GM18907 (cell line): ENCODE data around the gene HAPSTR1.
A peak's percentile ranks its signal among the peaks of the same experiment; 100 is the strongest.

ENCODE experiments used
- ATAC-seq: cut with Tn5 transposase; IDR thresholded peaks from one replicate; pipeline ENCODE4 v1.9.1; 2021; ENCODE audit warnings: mild to moderate bottlenecking, moderate library complexity; ENCODE audit not compliant: unreplicated experiment

Gene HAPSTR1

DNA sequence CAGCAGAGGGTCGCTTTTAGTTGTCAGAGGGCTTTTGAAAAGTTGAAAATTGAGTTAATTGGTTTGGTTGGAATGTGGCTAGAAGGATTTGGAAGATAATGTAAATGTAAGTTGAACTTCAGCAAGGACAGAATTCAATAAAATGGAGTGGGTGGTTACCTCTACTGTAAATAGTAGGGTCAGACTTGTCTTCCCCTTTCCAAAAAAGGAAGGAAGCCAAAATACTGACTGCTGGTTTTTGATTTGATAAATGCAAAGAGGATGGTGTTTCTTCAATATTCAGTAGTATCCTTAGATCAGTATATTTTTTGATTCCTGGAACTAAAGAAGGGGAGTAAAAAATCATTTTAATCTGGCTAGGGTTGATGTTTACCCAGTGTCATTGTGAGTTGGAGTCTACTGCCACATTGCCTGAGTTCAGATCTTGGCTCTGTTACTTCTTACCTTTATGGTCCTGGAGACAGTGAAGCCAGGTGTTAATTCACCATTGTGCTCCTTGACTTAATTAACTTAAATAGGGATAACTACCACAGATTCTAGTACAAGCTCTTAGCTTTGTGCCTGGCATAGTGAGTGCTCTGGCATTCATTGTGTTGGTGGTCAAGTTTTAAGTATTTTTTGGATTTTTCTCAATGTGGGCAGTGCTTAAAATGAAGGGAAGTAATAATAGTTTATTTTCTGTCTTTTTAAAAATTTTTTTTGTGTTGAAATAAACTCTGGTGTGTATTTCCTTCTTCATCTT lies 4.4 kb downstream of the HAPSTR1 start:
- no peak for ATAC-seq

DNA sequence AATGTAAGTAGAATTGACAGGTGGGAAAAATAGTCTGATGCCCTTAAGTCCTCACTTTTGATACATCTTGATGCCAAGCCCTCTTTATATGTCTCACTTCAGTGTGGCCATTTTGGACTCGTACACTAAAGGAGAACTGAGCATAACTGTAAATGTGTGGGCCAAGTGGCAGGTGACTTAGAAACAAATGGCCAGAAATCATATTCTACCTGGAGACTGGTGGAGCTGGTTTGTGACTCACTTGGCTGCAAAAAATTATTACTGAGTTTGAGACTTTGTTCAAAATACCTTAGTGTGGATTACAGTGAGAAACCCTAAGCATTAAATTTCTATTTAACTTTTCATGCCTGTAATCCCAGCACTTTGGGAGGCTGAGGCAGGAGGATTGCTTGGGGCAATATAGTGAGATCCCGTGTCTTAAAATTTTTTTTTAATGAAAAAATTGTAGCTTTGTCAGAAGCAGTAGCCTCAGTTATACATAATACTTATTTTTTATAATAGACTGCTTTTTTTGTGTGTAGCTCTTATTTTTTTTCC lies 5.0 kb downstream of the HAPSTR1 start:
- no peak for ATAC-seq

DNA sequence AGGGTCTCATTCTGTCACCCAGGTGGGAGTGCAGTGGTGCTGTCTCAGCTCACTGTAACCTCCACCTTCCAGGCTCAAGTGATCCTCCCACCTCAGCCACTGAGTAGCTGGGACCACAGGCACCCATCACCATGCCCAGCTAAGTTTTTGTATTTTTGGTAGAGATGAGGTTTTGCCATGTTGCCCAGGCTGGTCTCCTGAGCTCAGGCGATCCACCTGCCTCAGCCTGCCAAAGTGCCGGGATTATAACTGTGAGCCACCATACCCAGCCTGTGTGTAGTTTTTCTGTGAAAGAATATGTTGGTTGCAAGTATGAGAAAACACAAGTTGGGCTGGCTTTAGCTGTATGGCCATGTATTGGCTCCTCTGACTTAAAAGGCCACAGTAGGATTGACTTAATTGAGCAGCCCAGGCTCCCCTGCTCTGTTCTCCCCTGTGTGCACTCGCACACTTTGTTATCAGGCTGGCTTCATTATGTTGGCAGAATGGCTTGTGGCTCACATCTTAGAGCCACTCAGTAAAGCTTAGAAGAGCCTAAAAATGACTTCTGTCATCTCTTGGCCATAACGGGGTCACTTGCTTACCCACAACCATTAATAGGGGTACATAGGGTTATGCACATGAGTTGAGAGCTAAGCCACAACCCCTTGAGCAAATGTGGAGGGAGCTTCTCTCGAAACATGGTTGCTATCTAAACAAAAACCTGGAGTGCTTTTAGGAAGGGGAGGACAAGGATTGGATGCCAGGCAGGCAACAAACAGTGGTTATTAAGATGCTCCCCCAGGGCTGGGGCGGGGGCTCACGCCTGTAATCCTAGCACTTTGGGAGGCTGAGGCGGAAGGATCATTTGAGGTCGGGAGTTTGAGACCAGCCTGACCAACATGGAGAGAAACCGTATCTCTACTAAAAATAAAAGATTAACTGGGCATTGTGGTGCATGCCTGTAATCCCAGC lies 6.1 kb downstream of the HAPSTR1 start:
- no peak for ATAC-seq

DNA sequence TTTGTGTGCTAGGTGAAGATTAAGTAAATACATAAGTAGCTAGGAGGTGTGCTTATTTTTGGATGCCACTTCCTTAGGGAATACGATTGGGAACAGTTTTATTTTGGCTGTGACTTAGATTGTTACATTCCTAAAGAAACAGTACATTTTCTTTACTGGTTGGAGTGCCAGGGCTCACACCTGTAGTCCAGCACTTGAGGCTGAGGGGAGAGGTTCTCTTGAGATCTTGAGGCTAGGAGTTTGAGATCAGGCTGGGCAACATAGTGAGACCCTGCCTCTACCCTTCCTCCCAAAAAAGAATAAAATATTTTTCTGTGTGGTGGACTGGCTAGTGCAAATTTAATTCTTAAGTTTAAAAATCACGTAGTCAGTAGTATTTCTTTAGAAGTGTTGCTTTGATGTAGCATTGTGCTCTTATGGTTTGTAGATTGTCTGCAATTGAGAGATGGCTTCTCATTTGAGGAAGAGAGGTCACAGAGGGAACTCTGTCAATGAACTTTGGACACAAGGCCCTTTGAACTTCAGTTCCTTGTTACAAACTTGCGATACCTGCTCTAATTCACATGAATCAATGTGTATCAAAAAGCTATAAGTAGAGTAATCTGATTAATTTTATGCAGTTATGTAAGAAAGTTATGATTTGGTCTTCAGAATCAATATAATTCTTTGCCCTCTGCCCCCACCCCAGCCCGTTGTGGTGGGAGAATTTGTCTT lies 7.1 kb downstream of the HAPSTR1 start:
- ATAC-seq = no peak

DNA sequence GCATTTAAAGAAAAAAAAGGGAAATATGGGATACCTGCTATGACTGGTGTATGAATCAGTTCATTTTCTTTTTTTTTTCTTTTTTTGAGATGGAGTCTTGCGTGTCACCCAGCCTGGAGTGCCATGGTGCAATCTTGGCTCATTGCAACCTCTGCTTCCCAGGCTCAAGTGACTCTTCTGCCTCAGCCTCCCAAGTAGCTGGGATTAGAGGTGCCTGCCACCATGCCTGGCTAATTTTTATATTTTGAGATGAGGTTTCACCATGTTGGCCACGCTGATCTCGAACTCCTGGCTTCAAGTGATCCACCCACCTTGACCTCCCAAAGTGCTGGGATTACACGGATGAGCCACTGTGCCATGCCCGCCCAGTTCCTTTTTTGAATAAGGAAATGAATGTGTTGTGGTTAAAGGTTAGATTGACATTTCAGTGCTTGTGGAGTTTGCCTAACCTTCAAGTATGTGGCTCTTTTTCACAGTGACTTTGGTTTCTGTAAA lies 7.7 kb downstream of the HAPSTR1 start:
- ATAC-seq = peak; percentile 56

DNA sequence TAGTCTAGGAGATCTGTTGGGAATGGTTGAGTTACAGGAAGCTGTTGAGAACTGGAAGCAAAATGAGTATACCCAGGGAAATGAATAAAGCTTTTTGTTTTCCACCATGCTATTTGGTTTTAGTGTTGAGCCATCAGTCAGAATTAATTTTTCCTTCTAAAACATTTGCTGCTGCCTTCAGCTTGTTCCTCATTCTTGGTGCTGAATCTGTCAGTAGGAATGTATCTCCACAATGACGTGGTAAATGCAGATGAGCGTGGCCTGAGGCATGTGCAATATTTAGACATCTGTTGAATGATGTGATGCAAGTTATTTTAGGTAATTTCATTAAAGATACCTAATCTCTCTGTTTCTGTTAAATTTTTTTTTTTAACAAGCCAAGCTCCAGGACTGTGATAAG lies 10.9 kb downstream of the HAPSTR1 start:
- ATAC-seq = no peak

DNA sequence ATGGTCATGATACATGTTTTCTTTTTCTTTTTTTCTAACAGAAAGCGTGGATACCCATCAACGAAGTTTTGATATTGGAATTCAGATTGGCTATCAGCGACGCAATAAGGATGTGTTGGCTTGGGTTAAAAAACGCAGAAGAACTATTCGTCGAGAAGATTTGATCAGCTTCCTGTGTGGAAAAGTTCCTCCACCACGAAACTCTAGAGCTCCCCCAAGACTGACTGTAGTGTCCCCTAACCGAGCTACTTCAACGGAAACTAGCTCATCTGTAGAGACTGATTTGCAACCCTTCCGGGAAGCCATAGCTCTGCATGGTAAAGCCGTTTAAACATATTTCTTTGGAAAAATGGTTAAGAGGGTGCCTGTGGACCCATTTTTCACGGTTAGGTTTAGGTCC lies 11.5 kb downstream of the HAPSTR1 start:
- no peak for ATAC-seq

DNA sequence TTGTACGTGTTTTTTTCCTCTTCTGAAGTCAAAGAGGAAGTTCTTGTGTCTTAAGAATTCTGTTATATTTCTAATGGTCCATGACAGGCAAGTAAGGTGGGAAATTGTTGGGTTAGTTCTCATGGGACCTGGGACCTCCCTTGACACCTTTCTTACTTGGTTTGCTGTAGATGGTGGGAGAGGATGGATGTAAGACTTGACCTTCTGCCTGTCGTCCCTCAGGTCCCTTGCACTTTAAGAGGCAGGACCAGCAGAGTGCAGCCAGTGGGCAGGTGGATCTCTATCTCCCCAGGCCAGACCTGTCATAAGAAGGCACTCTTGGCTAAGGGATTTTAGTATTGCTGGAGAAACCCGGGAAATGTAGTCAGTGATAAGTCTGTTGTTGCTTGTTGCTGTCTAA lies 12.1 kb downstream of the HAPSTR1 start:
- ATAC-seq = no peak

DNA sequence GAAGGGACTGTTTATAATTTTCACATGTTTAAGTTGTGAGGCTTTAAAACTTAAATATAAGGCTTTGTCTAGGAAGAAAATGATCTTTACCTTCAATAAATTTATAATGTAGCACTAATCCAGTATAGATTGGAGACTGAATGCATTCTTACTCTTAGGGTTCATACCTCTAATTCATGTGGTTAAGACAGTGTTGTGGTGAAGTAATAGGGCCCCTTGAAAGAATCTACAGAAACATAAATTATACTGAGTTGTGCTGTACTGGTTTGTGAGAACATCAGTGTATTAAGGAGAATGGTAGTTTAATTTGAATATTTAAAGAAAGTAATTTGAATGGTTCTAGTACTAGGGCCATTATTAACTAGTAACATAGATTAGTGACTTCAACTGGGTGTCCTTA lies 13.7 kb downstream of the HAPSTR1 start:
- no peak for ATAC-seq

DNA sequence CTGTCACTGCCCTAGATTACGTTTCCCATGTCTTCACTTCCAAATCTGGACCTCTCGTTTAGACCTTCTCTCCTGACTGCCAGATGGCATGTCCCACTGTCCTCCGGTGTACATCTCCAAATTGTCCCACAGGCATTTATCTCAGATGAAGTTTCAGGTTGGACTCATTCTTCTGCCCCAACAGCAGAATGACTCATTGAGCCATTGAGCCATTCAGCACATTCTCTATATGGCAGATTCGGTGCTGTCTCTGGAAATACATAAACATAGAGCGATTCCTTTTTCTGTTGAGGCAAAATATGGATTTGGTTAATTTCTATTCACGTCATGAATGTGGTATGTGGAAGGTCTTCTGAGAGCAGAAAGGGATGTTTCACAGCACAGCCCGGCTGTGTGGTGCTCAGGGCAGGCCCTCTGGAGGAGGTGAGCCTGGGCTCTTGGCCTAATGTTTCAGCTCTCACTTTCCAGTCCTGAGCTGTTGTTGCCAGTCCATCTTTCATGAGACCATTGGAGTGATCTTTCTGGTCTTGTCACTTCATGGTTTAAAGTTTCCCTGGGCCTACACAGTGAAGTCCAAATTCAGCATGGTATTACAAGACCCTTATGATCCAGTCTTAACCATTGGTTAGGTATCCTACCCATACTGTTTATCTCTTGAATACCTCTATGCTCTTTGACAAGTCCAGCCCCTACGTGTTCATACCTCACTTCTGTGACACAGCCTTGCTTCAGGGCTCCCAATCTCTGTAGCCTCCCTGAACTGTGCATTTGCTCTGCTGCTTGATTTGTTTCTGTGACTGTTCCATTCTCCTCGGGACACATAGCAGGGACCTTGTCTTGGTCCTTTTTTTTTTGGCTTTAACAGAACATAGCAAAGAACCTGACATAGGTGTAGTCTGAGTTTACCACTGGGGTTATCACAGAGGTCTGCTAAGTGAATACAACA lies 15.9 kb downstream of the HAPSTR1 start:
- no peak for ATAC-seq

DNA sequence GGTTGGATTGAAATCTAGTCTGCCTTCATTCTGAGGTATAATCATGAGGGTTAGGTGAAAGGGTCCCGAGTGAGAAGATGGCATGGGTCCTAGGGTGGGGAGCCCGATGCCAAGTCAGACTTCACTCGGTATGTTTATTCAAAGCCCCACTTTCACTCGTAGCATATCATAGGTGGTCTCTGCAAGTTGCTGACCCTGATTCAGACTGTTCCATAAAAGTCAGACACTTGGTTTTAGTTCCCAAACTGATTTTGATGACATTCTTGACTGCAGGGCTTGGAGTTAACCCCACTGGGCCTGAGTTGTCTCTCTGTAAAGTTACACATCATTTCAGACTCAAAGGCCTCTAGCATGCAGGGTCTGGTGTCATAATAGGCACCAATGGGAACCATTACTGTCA lies 17.8 kb downstream of the HAPSTR1 start:
- no peak for ATAC-seq

DNA sequence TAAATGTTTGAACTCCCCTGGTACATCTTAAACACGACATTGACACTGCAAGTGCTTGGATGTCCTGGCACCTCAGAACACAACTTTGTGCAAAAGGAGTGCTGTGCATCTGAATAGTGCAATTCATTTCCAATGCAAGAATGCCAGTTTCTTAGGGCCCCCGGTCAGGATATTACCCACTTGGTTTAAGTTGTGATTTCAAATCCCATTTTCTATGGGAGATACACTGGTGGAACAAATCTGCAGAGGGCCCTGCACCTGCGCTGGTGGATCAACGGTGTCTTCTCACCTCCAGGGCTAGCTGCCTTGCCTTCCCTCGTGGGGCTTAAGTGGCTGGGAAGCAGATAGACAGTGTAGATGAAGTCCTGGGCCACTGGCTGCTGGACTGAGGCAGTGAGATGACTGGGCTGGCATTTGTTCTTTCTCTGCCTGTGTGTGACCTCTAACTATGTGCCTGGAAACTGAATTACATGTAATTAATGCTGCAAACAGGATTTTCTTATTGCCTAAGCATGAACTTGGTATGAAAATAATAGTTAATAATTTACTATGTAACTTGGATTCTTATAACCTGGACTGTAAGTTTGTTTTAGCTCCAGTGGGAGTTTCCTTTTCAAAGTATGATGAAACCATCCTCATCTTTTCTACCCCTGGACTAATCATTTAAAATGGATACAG lies 20.9 kb downstream of the HAPSTR1 start:
- ATAC-seq = no peak

DNA sequence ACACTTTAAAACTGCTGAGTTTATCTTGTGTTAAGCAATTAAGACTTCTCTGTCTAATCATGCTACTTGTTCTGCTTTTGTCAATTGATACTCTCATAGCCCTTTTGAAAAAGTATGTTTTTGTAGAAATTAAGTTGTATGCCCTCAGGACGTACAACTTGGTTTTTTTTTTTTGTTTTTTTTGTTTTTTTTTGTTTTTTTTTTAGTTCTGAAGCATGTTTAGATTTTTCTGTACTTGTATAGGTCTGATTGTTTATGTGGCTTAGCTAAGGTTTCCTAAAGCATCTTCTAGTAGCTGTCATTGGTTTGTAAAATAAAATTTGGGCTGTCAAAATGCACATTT lies 21.4 kb downstream of the HAPSTR1 start:
- no peak for ATAC-seq

DNA sequence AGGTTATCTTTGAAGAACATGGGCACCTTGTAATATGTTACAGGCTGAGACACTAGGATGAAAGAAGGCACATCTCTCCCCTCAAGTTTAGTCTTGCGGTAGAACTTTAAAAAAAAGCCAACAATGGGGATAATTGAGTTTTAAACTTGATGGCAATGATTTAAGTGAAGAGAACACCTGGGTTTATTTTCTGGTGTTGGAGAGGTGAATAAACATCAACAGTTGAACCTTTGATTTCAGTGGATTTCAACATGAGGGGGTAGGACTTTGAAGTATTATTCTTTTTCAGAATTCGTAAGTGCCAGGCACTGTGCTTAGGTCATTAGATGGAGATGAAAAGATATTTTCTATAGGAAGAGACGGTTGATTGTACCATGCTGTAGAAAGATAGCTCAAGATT lies 22.3 kb downstream of the HAPSTR1 start:
- no peak for ATAC-seq

DNA sequence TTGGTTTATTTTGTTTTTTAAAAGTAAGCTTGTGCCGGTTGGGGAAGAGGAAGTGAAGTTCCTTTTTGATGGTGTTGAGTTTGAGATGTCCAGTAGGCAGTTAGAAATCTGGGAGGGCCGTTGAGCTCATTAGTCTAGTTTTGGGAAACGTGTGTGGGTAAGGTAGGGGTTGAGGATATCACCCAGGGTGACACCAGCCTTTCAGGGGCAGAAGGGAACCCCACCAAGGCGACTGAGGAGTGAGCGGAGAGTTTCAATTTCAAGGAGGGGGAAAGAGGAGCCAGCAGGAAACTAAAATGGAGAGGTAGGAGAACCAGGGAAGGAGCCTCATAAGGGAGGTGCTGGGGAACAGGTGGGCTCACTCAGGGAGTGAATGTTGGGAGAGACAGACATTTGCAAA lies 22.7 kb downstream of the HAPSTR1 start:
- no peak for ATAC-seq

DNA sequence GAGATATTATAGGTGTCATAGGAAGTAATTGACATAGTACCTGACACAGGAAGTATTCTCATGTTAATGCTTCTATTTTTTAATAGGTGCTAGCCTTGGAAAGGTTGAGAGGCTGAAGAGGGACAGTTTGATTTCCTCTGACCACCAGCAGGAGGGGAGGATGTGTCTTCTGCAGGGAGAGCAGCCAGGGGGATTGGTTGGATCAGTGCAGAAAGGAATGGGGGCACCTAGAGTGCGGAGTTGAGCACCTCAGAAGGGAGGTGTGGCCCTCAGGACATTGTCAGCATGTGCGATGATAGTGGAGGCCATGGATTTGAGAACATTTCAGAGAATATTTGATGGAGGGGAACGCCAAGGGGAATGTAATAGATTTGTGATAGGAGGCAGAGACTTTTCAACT lies 23.4 kb downstream of the HAPSTR1 start:
- no peak for ATAC-seq

DNA sequence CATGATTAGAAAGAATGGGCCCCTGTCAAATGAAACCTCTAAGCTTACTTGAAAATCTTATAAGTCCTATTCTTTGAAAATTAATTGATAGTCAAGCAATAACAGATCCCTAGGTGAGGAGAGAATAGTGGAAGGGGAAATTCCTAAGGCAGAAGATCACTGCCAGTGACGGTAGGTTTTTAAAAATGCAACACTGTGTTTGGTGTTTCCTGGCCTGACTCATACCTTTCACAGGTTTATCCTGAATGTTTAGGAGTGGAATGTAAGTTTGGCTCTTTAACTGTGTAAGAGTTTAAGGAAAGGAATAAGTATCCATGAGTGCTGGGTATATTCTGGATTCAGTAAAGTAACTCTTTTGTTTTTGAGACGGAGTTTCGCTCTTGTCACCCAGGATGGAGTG lies 23.8 kb downstream of the HAPSTR1 start:
- no peak for ATAC-seq

DNA sequence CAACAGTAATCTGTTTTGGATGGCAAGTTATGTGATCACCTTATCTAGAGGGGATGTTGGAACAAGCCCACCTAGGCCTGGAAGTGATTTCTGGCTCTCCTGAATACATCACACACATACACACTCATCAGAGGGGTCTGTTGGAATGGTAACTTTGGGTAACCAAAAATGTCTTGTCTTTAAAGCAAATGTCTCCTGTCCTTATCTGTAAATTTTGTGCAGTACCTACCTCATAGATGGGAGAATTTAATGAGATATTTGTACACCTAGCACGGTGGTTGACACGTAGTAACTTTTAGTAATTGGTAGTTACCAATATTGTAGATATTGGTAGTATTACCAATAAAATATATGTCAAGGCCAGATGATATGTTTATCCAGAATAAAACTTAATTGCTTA lies 24.7 kb downstream of the HAPSTR1 start:
- no peak for ATAC-seq

DNA sequence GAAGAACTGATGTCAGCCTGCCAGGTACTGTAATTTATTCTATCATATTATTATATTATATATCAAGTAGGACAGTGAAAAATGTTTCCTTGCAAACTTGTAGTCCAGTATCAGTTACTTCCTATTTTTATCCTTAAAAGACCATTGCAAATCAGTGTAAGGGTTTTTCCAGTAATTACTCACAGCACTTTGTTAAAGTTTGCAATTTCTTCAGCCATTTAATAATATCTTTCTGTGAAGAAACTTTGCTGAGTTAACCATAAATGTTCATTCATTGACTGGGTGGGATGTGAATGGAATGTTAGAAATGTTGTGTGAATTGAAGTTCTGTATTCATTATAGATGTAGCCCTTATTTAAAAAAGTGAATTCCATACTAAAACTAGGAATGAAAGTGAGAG lies 26.7 kb downstream of the HAPSTR1 start:
- ATAC-seq = no peak

DNA sequence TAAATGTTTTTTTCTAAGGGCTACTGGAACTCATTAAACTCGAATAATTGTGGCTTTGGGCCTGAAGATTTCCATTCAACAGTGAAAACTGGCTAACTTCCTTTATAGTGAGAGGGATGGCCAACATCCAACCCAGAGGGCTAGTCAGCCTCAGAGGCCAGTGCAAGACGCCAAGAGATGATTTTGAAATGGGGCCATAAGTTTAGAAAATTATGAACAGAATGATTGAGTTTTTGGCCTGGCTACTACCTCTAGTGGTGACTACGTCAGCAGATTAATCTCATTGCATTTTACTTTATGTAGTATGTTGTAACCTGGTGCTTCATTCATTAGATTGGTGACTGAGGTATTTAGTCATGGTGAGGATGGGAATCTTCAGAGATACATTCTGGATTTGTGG lies 28.4 kb downstream of the HAPSTR1 start:
- ATAC-seq = no peak
